GM19372 (cell line): Measurements from ENCODE around the gene GGTLC1.
"Not testable (repeated sequence)": the region's sequence is repeated elsewhere in the genome, so short reads cannot be mapped to it uniquely, and the experiment has no call there.

ENCODE experiments used
- ATAC-seq: cut with Tn5 transposase; IDR thresholded peaks from one replicate; pipeline ENCODE4 v1.9.1; 2021; ENCODE audit warnings: mild to moderate bottlenecking, low read depth, moderate library complexity; ENCODE audit not compliant: unreplicated experiment

GGTLC1 gene

DNA sequence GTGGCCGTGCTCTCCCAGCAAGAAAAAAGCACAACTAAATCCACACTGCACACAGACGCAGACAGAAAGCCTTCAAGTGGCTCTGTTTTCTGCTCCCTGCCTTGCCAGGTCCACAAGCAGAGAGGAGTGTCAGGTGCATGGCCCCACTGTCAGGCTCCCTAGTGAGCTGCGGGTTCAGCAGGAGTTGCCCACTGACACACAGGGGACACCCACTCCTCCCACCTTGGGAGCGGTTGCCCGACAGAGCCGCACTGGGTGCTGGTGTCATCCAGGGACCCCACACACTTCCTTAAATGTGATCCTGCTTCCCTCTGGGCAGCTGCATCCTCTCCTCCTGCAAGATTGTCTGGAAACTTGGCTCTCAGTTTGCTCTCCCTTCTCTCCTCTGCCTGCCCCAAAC is 6.7 kb upstream of the GGTLC1 start:
- not testable (repeated sequence) for ATAC-seq

DNA sequence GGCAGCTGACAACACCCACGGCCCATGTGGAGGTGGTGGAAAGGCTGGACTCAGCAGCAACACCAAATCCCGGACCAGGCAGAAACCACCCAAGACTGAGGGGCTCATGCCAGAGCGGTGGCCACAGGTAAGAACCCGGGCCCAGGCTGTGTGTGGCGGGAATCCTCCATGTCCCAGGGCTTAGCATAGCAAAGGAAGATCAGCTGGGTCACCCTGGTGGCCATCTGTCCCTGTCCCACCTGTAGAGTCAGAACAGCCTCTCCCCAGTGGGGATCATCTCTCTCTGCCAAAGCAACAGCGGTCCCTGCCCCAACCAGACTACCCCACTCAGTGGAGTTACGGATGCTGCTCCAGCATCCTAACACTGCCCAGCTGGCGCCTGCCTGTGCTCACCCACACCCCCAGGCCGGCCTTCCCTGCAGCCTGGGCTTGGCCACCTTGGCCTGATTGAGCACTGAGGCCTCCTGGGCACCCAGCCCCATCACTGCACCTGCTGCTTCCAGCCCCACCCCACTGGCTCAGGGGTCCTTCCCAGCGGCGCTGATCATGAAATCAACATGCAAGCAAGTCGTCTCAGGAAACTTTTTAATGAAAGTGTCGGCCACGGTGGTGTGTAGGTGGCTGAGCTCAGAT is 5.5 kb upstream of the GGTLC1 start:
- ATAC-seq = not testable (repeated sequence)

DNA sequence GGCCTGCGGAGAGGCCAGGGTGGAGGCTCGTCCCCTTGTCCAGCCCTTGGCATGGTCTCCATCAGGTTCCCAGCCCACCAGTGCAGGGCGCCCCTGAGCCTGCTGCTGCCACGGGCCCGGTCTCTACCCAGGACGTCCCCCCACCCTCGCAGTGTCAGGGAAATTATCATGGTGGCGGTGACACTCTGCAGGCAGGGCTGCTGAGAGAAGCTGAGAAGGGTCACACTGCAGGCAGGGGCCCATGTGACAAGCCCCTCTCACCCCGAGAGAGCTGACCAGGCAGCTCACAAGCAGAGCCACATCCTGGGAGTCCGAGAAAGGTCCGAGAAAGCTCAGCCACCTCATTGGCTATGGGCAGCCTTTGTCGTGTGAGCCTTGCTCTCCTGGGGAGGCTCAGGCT is 4.9 kb upstream of the GGTLC1 start:
- not testable (repeated sequence) for ATAC-seq

DNA sequence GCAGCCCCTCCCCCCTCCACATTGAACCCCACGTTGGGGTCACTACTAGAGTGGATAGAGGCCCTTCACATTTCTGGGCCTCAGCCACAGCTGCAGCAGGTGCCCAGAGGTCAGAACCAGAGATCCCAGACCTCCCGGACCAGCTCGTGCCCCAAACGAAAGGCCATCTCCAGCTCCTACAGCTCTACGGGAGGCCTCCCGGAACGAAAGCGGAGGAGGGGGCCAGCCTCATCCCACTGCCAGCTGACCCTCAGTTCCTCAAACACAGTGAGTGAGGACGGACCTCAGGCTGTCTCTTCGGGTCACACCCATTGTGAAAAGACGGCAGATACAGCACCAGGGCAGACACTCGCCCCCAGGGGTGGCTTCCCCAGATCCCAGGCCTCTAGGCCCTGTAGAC is 1.7 kb upstream of the GGTLC1 start:
- ATAC-seq = not testable (repeated sequence)

DNA sequence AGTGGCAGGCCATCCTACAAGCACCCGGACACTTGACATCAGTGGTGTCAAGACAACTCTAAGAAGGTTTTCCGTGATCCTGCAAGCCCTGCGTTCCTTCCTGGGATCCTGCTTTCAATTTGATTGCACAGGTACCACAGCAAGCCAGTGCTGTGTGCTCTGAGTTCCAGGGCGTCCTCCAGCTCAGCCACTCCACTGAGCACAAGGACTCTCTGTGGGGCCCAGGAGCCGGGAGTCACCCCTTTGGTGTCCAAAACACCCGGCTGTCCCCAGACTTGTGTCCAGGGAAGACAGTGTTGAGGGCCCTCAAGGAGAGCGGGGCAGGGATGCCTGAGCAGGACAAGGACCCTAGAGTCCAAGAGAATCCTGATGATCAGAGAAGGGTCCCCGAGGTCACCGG is 387 bp upstream of the GGTLC1 start:
- not testable (repeated sequence) for ATAC-seq

DNA sequence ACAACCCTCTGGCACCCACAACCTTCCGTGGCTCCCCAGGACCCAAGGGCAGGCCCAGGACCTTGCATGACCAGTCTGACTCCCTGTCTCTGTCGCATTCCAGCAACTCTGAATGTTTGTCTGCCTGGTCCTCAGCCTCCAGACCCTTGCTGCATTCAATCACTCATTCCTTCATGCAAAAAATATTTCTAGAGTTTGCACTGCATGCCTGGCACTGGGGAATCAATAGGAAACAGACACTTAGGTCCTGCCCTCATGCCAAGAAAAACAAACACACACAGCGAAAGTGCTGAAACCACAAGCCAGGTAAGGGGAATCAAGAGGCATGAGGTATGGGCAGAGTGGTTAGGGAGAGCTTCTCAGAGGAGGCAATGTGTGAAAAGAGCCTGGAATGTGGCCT is 1.9 kb downstream of the GGTLC1 start:
- not testable (repeated sequence) for ATAC-seq

DNA sequence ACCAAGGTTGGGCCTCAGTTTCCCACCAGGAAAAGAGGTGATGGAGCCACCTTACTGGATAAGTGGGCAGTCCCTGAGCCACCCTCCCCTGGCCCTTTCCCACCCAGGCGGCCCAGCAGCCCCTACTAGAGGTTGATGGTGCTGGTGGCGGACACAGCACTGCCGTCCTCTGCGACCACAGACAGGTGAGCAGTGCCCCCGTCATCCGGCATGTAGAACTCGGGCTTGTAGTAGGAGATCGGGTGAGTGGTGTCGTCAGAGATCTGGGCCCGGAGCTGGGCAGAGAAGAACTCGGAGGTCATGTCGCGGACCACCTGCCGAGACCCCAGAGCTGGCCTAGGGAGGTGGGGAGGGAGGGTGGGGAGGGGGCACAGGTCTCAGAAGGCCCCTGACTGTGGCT is 2.3 kb downstream of the GGTLC1 start:
- ATAC-seq = not testable (repeated sequence)

DNA sequence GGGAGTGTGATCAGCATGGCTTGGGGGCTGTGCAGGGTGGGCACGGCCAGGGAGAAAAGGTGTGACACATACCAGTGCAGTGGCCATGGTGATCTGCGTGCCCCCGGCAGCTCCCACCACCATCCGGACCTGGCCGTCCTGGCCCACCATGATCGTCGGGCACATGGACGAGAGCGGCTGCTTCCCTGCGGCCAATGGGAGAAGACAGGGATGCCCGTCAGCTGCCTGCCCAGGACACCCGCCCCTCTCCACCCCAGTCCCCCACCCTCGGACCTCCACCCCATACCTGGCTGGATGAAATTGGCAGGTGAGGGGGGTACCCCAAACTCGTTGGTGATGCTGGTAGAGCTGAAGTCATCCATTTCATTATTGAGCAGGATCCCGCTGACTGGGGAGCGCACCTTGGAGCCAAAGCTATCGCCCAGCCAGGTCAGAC is 2.8 kb downstream of the GGTLC1 start:
- ATAC-seq = not testable (repeated sequence)

DNA sequence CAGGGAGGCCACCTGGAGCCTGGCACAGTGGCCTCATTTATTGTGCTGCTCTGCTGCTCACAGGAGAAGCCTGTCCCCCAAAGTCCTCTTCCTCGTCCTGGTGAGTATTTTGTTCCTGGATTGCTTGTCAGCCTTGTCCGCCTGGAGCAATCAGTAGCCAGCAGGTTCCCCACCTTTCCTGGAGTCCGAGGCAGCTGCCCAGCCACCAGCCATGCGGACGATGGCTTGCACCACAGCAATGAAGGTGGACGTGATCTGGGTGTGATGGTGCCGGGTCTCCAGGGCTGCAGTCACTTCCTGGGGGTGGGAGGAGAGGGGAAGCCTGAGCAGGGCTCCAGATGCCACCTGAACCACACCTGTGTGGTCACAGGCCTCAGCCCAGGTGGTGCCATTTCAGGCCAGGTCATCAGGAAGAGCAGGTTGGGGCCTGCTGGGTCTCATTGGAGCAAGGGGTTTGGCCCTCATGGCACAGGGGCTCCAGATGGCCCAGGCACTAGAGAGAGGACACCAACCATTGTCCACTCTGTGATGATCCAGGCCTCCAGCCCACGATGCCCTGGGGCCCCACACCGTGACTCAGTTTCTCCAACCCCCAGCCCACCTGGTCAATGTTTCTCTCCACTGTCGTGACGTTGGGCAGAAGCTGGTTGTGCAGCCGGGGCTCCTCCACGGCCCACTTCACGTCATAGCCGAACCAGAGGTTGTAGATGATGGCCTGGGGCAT is 3.4 kb downstream of the GGTLC1 start:
- ATAC-seq = not testable (repeated sequence)

DNA sequence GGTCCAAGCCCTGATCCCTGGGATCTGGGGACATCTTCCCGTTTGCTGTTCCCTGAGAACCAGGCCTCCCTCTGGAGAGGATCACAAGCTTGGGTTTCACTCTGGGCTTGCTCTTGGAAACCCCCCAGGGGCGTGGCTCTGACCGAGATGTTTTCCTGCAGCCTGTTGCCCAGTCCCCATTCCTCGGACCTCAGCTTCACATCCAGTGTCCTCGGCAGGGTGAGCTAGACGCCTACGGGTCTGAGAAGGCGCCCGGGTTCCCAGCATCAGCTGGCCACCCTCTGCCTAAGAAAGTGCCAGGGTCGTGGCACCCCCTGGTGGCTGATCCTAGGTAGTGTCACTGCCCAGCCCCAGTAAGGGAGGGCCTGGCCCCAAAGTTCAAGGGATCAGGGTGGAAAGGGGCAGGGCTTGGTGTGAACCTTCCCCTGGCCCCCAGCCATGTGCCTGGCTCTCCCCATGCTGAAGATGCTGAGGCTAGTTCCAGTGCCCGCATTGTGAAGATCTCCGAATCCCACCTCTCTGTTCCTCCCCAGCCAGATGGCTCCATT is 4.0 kb downstream of the GGTLC1 start:
- ATAC-seq = not testable (repeated sequence)

DNA sequence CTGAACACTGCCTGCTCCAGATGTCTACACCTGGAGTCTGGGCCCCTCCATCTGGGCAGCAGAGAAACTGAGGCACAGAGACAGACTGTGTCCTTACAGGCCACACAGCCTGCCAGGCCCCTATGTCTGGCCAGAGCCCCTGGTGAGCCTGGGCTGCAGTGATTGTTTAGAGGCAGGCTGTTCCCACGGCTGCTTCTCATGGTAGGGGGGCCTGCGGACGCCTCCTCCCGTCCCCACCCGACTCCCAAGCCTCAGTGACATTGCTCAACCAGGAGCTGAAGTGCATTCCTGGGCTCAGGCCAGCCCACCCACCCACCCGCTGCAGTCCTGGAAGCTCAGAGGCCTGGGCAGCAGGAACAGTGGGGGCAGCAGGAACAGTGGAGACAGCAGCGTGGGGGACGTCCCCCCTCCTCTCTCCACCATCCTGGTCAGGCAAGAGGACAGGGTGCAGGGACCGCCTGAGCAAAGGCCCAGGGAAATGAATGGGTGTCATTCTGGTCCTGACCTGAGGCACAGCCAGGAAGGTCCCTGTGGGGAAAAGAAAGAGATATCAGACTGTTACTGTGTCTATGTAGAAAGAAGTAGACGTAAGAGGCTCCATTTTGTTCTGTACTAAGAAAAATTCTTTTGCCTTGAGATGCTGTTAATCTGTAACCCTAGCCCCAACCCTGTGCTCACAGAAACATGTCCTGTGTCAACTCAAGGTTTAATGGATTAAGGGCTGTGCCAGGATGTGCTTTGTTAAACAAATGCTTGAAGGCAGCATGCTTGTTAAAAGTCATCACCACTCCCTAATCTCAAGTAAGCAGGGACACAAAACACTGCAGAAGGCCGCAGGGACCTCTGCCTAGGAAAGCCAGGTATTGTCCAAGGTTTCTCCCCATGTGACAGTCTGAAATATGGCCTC is 6.2 kb downstream of the GGTLC1 start:
- ATAC-seq = not testable (repeated sequence)

DNA sequence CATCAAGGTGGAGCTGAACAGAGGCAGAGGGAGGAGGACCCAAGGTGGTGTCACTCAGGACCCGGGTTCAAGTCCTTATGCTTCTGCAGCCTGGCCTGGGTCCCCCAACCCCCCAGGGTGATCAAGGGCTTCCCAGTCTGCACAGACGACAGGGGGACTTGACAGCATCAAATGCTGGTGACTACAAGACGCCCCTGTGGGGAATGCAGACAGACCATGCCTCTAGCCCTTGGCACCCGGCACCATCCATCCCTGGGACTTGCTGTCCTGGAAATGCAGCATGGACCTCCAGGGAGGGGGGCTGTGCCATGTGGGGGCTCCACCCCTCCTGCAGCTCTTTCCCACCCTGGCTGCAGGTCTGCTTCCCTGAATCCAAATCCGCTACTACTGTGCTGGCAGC is 7.1 kb downstream of the GGTLC1 start:
- not testable (repeated sequence) for ATAC-seq

DNA sequence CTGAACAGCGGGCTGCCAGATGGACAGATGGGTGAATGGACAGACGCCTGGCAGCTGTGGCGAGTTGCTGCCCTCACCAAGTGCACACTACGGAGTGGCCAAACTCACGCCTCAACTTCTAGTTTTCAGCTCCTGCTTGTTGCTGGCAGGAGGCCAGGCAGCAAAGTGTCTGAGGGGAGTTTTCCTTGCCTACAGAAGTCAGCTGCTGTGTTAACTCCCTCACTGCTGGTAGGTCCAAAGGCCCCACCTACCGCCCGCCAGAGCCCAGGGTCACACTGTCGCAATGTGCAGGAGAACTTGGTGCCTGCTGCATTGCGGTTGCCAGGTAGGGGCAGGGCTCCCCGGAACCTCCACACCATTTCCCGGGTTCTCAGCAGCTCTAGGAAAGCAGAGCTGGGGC is 7.6 kb downstream of the GGTLC1 start:
- ATAC-seq = not testable (repeated sequence)

DNA sequence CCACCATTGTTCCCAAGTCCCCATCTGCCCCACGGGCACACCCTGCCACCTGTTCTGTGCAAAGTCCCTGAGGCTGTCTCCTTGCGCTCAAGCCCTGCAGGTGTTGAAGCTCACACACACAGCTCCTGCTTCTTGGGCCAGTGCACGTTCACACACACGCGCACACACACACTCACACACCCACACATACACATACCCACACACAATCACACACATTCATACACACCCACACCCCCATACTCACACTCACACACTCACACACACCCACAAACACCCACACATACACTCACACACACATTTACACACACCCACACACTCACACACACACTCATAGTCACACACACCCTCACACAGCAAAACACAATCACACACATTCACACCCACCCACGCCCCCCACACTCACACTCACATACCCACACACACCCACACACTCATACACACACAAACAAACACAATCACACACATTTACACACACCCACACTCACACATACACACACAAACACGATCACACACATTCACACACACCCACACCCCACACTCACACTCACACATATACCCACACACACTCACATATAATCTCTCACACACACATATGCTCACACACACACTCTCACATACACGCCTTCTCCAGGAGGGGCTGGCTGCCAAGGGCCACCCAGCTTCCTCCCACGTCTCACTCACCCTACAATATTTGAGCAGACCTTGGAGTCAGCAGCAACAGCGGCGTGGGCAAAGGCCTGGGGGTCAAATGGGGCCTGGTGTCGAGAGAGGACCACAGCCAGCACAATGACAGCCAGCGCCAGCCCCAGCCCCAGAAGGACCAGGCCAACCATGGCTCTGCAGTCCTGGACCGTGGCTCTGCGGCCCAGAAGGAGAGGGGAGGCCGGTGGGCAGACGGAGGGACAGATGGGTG is 8.4 kb downstream of the GGTLC1 start:
- ATAC-seq = not testable (repeated sequence)

DNA sequence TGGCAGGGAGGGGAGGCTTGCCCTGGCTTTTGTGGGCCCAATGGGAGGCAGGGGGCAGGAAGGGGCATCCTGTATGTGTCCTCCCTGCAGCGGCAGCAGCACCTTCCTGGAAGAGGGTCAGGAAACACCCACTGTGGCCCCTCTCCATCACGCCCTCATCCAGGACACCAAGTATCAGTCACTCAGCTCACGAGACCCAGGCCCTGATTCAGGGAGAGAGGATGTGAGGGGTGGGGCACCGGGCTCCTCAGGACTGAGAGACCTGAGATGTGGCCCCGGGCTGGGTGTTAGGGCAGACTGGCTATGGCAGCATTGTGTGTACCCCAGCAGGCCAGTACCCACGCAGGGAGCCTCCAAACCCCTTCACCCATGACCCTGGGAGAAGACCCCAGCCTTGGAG is 9.2 kb downstream of the GGTLC1 start:
- ATAC-seq = not testable (repeated sequence)

DNA sequence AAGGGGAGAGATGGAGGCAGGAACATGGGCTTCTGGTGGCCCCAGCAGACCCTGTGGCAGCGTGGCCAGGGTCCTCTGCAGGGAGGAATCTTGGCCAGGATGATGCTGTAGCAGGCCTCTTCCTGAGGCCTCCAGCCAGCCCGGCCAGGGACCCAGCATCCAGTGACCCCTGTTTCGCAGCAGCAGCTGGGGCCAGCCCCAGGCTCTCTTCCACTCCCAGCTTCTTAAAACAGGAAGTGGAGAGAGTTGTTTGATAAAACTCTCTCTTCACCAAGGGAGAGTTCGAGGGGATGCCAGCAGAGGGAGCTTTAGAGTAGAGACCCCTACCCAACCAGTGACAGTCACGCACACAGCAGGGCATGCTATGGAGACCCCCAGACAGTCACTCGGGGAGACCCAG is 10.1 kb downstream of the GGTLC1 start:
- ATAC-seq = not testable (repeated sequence)

DNA sequence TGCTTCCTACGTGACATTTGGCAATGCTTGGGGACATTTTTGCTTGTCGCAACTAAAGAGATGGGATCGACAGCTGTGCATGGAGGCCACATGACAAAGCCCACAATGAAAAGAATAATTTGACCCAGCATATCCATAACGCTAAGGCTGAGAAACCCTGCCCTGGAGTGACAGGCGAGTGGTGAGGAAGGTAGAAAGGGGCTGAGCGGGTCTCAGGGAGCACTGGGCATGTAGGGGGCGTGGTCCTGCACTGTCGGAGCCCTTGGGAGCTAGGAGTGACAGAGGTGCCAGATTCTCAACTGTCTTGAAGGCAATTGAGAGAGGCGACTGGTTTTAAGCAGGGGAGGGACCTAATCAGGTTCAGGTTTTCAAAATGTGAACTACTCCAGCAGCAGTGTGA is 13.6 kb downstream of the GGTLC1 start:
- ATAC-seq = no peak

DNA sequence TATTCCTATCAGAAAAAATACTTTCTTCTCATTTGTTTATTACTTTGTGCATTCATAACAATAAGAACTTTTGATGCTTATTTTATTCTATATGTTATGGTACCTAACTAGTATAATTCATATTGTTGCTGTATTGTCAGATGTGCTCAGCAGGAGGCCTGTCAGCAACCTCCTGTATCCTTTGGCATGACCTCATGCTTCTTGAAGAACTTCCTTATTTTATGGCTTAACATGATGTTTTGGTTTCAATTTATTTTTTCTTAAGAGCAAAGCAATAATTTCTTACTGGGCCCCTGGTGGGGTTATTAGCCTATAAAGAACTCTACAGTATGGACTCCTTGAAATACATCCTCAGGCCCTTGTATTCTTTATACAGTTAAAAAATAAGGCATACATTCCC is 17.3 kb downstream of the GGTLC1 start:
- no peak for ATAC-seq

DNA sequence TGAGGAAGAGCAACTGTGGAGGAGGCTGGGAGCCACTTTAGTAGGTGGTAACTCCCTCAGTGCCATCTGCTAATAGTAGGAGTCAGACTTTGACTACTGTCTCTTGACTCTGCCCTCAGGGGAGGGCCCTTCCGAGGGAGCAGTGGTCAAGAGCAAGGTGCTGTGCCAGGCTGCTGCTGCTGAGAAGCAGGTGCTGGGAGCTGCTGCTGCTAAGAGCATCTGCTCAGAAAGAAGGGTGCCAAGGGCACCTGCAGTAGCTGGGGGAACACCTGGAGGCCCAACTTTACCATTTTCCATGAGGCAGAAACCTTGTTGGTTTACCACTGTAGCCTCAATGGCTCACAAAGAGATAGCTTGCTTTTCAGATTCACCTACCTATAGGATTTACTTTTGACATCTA is 18.5 kb downstream of the GGTLC1 start:
- no peak for ATAC-seq

DNA sequence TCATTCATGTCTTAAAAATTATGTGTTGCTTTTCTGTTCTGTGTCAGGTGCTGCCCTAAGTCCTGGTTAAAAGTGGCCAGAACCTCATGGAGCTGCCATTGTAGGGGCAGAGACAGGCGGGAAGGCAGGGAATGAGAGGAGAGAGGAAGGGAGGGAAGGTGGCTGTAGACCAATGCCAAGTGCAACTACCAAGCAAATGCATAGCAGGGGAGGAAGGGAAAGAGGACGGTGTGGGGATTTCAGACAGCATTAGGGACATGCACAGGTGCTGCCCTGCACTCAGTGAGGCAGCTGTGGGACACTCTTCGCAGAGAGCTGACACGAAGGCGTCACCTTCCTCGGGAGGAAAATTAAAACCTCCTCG is 21.0 kb downstream of the GGTLC1 start:
- ATAC-seq = no peak
